Inflammatory macrophage treated with lipopolysaccharide for 1 hour (primary cell): ENCODE measurements around the gene CDAN1.
"Not testable (repeated sequence)": the region's sequence is repeated elsewhere in the genome, so short reads cannot be mapped to it uniquely, and the experiment has no call there.

ENCODE experiments used
- DNase-seq, 2 donors: peaks; one replicate each; pipeline ENCODE4 v3.0.0-alpha.2; 2020 to 2022

The CDAN1 gene

GRCh38 chr15:42736793-42737528, at the start of gene CDAN1:
Gene CDAN1, minus strand, starts transcription at chr15:42737128. Its CDS starts 26 bp downstream, at chr15:42737102.
- DNase-seq: peak; percentile 78 to 88

DNA sequence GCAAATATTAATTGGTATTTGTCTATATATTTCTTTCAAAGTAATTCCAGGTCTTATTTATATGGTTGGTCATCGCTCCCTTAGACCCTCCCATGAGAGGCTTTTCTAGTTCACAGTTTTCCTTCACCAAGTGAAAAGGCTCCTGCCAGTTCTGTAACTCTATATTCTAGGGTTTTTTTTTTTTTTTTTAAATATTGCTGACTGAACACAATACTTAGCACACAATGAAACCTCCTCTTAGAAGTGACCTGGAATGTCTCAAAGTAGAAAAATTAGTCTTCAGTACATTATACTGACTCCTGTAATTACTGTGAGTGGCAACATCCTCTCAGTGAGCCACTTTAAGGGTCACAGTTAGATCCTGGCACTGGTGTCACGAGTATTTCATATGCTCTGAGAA, 48.6 kb upstream of the CDAN1 start:
- no peak for DNase-seq

DNA sequence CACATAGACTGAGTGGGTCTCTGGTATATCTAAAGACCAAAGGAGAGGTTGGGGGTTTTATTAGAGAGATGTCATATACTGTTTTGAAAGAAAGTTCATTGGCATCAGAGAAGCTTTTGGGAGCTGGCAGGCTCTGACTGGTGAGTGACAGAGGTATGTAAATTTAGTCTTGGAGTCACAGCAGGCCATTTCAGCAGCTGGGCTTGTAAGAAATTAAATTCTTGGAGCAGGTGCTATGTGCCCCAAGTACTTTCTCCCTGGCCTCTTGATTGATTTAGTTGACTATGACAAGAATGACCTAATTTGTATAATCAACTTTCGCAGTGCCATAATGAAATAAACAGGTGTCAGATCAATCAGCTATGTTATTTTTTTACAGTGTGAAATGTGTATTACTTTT, 47.8 kb upstream of the CDAN1 start:
- DNase-seq: no peak

DNA sequence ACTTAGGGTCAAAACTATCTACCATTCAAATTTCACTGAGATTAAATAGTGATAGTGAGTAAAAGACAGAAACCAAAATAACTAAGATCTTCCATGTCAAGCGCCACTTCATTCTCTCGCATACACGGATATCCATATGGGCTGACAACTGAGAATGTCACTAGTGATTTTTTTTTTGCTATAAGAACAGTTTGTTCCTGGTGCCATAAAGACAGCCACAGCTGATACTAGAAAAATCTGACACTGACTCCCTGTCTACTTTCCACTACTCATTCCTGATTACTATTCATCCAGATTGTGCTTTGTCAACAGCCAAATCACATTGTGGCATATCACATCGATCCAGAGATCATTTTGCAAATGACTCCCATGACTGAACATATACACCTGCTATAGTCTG, 45.8 kb upstream of the CDAN1 start:
- DNase-seq: no peak

- no peak for DNase-seq
Observed at GRCh38 chr15:42775416-42775815, 38.5 kb upstream of the CDAN1 start.

- no peak for DNase-seq
Observed at GRCh38 chr15:42772901-42773300, 36.0 kb upstream of the CDAN1 start.

DNA sequence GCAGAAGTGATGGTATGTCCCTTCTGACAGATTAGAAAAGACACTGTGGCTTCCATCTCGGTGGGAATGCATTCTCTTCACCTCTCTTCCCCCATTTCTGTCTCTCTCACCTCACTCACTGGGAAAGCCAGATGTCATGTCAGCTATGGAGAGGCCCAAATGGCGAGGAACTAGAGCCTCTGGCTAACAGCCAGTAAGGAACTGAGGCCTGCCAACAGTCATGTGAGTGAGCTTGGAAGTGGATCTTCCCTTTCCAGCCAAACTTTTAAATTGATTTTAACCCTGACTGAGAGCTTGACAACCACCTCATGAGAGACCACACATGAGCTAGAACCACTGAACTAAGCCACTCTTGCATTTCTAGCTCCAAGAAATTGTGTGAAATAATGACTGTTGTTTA, 35.2 kb upstream of the CDAN1 start:
- DNase-seq: no peak

DNA sequence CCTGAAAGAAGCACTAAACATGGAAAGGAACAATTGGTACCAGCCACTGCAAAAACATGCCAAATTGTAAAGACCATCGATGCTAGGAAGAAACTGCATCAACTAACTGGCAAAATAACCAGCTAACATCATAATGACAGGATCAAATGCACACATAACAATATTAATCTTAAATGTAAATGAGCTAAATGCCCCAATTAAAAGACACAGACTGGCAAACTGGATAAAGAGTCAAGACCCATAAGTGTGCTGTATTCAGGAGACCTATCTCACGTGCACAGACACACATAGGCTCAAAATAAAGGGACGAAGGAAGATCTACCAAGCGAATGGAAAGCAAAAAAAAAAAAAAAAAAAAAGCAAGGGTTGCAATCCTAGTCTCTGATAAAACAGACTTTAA, 29.2 kb upstream of the CDAN1 start:
- not testable (repeated sequence) for DNase-seq

GRCh38 chr15:42764154-42764731, 27.3 kb upstream of the CDAN1 start:
- not testable (repeated sequence) for DNase-seq

DNA sequence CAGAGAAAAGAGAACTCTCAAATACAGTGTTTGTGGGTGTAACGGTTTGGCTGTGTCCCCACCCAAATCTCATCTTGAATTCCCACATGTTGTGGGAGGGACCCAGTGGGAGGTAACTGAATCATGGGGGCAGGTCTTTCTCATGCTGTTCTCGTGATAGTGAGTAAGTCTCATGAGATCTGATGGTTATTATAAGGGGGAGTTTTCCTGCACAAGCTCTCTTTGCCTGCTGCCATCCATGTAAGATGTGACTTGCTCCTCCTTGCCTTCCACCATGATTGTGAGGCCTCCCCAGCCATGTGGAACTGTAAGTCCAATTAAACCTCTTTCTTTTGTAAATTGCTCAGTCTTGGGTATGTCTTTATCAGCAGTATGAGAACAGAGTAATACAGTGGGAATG, 24.9 kb upstream of the CDAN1 start:
- not testable (repeated sequence) for DNase-seq

DNA sequence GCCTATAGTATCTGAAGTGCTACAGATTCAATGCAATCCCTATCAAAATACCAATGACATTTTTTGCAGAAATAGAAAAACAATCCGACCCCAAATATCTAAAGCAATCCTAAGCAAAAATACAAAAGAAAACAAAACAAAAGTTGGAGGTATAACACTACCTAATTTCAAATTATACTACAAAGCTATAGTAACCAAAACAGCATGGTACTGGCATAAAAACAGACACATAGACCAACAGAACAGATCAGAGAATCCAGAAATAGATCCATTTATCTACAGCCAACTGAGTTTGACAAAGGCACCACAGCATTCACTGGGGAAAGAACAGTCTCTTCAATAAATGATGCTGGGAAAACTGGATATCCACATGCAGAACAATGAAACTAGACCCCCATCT, 23.8 kb upstream of the CDAN1 start:
- no peak for DNase-seq

DNA sequence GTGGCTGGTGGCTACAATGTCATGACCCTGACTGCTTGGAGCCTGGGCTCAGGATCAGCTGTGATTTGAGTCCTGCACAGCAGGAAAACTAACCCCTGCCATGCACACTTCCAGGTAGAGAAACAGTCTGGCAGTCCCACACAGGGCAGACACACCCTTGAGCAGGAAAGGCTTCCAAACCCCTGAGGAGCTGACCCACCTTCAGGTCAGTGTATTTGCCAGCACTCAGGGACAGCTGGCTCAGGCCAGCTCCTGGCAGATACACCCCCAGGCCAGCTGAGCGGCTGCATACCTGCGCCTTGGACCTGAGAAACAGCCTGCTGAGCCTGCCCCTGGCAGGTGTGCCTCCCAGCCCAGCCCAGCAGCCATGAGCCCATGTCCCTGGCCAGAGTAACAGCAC, 22.2 kb upstream of the CDAN1 start:
- no peak for DNase-seq

DNA sequence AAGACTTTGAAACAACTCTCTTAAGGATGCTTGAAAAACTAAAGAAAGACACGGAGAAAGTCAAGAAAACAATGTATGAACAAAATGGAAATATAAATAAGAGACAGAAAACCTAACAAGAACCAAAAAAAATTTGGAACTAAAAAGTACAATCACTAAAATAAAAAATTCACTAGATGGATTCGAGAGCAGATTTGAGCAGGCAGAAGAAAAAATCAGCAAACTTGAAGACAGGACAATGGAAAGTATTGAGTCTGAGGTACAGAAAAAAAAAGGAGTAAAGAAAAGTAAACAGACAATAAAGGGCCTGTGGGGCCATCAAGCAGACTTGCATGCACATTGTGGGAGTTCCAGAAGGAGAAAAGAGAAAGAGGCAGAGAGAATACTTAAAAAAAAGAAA, 13.4 kb upstream of the CDAN1 start:
- DNase-seq: no peak

GRCh38 chr15:42749266-42749665, 12.3 kb upstream of the CDAN1 start:
- no peak for DNase-seq

GRCh38 chr15:42744195-42744594, 7.3 kb upstream of the CDAN1 start:
- no peak for DNase-seq

GRCh38 chr15:42742149-42742548, 5.2 kb upstream of the CDAN1 start:
- no peak for DNase-seq

DNA sequence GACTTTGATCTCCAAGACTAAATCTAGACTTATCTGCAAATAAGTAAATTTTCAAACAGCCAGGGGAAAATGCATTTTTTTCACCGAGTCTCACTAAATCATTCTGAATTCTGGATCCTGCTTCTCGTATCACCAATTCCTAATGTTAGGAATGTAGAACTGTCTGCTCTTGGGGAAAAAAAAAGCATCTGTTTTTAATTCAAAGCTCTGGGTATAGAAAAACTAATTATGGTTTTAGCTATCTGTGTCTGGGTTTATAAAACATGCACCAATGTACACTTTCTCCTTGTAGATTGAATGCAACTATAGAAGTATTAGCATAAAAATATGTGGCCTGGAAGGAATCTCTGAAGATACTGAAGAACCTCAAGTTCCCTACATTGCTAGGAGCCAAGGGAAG, 4.8 kb upstream of the CDAN1 start:
- no peak for DNase-seq

DNA sequence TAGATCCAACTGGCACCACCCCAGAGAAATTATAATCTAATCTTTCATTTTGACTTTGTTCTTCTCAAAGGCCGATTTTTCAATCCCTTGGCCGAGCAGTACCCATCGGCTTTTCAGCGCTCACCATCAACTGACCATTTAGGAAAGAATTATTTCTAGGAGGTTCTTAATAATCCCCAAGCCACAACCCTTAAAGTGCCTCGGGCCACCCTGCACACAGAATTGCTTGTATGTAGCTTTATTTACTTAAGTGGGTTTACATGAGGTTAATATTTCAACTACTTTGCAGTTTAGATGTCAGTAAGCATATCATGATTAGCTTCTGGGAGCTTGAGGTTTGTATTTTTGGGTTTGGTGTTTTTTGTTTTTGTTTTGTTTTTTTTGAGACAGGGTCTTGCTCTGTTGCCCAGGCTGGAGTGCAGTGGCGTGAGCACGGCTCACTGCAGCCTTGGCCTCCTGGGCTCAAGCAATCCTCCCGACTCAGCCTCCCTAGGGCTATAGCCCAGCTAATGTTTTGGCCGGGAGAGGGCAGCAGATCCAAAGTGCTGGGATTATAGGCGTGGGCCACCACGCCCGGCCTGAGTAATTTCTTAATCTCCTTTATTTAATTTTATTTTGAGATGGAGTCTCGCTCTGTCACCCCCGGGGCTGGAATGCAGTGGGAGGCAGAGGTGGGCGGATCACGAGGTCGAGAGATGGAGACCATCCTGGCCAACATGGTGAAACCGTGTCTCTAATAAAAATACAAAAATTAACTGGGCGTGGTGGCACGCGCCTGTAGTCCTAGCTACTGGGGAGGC, 801 bp upstream of the CDAN1 start:
- no peak for DNase-seq

DNA sequence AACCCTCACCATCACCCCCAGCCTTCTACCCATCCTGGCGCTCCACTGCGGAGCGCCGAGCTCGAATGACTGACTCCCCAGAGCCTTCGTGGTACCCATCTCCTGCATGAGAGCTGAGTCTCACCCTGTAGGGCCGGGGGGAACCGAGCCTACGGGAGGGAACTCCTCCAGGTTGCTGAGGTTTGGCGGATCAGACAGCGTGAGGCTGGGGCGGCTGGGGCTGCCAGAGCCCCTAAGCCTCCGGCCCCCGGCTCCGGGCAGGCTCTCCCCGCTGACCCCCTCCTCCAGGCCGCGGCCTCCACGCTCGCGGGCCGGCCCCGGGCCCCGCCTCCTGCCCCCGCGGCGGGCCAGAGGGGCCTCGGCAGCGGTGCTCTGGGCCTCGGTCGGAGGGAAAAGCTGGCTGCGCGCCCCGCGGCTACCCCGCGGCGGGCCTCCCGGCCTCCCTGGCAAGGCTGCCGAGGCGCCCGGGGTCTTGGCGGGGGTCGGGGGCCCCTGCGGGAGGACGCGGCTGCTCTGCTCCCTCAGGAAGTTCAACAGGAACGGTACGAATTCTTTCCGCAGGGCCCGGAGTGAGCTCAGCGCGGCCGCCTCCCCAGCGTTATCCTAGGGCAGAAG, 643 bp downstream of the CDAN1 start:
- no peak for DNase-seq

DNA sequence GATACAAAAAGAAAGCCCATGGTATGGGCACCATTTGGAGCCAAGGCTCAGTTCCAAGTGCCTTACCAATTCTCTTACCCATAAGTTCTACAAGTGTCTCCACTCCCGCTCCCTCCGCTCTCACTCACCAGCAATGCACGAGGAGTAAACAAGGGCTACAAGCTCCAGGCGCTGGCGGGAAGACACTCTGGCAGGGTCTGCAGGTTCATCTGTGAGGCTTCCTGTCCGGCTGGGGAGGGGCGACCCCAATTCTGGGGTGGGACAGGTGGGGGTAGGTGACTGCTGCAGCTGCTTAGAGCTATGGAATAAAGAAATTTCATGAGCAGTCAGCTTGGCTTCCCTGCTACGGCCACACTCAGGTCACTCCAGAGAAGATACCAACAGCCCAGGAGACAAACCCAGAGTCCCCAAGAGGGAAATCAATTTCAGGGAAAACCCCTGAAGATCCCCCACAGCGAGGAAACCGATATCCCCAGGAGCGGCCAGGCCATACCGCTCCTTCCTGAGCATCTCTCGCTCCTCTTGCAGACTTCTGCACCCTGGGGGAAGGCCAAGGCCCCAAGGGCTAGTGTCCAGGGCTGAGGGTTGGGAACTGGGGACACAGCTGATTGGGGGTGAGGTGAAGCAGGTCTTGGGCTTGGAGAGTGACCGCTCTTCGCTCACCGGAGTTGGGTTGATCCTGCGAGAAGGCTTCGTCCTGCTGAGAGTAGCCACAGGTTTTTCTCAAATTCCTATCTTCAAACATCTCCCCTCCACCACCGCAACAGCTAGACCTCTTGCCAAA, 1.4 kb downstream of the CDAN1 start:
- DNase-seq: no peak

DNA sequence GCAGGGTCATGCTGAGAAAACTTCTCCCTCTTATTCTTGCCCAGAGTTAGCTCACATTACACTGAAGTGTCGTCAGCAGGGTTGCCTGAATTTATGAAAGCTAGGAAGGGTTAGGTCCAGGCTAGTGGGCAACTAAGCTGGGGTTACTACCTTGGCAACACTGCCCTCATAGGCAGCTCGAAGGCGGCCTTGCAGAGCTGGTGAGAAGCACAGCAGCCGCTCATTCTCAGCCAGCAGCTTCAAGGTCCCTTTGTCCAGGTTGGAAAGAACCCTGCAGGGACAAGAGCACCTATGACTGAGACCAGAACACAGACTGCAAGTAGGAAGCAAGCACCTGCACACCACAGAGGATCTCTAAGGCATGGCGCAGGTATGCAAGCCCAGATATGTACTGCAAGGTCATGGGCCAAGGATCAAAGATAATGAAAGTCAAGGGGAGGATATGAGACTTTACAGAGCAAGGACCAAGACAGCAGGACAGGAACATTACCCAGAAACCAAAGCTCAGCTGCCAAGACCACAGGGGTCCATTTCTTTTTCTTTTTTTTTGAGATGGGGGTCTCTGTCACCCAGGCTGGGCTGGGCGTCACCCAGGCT, 2.8 kb downstream of the CDAN1 start:
- DNase-seq: no peak

GRCh38 chr15:42733027-42733426, 3.9 kb downstream of the CDAN1 start:
- no peak for DNase-seq
